Posterior cingulate gyrus (tissue), 11 donors: ENCODE measurements around the gene TAGLN3.
A peak's percentile ranks its signal among the peaks of the same experiment; 100 is the strongest.

Source experiments
- DNase-seq, 10 donors: peaks; one replicate each; pipeline versions ENCODE4 v3.0.0 to v3.0.0-alpha.2; 2020 to 2021; ENCODE audit warnings: mixed read lengths in 3 of 10
- intact Hi-C: fragments of 100-400 bp; cut with DNase I; formaldehyde crosslinking; loops from one replicate; pipeline ENCODE4 v1.15.1; 2023

The TAGLN3 gene

DNA sequence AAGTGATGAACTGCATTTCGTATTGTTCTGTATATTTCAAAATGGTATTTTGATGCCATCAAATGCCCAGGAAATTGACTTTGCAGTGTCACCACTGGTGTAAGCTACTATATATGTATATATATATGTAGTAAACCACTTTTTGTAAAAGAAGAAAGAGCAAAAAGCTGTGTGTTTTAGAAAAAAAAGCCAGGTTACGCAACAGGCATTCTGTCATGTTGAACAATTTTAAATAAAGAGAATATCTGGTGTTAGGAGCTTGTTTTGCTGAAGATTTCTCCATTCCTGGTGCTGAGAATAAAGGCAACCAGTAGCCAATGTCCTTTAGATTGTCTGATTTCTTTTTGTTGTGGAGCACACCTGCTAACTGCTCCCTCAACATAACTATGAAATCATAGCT, 23.6 kb upstream of the TAGLN3 start:
- intact Hi-C loops = no loop called here
- no peak for DNase-seq

DNA sequence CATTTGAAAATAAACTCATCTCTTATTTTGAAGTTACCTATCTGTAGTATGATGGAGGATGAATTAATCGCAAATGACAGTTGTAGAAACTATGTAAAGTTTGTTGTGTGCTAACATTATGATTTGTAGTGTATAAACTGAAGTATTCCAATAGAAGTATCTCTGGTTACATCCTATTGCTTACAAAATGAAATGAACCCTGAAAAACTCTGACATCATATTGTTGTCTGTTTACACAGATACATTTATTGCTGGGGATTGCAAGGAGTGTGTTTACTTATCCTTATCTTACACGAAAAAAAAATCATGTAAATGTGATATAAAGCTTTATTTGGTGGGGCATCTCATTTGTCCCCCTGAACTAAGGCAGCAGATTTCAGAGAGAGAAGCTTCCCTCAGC, 22.5 kb upstream of the TAGLN3 start:
- intact Hi-C loops = no loop called here

DNA sequence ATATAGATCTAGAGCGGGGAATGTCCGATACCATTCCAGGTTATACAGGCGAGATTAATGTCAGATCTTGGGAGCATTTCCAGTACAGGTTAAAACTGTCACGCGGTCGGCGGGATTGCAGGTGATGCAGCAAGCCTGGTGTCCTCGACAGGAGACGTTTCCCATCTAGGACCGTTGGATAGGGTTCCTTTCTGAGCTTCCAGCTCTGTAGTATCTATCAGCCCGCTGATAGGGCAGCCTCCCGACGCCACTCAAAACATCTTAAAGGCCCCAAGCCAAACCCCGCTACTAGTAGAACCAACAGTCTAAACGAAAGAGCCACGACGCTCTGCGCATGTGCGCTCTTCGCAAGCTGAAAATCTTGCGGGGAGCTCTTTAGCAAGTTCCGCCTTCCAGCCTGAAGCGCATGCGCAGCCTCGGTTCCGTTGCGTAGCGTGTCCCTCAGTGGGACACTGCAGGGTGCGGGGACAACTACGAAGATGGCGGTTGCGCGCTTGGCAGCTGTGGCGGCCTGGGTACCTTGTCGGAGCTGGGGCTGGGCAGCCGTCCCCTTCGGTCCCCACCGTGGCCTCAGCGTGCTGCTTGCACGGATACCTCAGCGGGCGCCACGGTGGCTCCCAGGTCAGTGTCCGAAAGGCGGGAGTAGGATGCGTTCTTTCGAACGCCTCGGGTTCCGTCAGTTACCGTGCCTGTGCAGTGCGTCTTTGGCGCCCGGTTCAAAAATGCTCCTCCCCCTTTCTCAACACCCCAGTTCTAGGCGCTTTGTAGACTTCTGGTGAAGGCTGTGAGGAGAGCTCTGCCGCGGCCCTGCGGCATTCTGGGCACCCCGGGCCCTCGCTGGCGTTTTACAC, 19.9 kb upstream of the TAGLN3 start, which contains the start of gene ABHD10:
ABHD10 (plus strand) TSS at position 444 of the 851 bp plus-strand sequence; CDS start at position 480, 36 bp downstream.
- intact Hi-C loops = no loop called here
- DNase-seq = peak; percentile 93 to 99 (median 96)

More for the DNA sequence above, 22.5 kb upstream of the TAGLN3 start:
- DNase-seq = no peak

DNA sequence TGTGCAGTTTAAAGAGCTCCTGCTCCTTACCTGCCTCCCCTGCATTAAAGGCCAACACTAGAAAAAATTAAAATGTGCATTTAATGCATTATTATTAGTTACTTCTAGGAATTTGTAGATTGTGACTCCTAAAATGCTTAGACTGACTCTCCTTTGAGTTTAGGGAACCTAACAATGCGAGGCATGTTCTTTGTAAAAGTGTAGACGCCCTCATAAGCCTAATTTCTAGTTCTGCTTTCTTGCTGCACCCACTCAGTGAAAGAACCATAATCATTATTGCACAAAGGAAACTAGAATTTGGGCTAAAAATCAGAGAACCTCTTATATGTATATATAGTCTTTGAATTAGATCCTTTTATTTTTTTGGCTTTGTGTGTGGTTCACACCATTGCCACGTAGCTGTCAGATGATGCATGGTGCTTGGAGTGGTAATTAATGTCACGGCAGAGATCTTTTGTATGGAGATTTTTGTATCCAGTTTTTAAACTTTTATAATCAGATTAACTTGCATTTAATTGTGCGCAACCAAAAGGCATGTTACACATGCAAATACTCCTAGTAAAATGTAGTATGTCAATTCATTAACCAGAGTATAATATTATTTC, 19.2 kb upstream of the TAGLN3 start:
- intact Hi-C loops = no loop called here
- no peak for DNase-seq

DNA sequence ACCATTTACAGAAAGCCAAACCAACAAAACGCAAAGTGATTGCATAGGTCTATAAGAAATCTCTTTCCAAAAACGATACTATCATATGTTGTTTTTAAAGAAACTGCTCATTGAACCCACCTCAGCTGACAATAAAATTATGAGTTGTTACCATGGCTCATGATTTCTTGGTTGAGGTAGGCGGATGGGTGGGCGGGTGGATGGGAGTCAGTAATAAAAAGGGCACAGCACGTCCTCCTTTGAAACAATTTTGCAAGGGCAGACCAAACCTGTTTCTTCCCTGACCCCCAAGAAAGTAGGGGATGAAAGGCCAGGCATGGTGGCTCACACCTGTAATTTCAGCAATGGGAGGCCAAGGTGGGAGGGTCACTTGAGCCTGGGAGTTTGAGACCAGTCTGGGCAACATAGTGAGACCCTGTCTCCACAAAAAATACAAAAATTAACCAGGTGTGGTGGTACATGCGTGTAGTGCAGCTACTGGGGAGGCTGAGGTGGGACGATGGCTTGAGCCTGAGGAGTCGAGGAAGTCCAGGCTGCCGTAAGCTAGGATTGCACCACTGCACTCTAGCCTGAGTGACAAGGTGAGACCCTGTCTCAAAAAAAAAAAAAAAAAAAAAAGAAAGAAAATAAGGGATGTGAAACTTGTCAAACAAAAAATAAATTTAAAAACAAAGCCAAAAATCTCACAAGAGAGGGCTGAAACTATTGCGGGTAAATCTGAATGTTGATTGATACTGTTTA, 17.8 kb upstream of the TAGLN3 start:
- no peak for DNase-seq
- intact Hi-C loops = no loop called here

DNA sequence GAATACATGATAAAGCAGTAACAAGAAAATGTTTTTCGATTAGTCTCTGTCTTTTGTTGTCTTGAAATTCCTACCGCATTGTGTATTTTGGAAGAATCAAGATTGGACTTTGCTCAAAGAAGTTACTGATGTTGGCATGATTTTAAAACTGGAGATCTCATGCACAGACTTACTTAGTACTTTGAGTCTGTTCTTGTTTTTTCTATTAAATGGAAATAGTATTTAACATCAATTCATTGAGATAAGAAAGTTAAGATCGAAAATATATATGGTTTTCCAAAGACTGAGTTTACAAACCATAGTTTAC, 17.3 kb upstream of the TAGLN3 start:
- intact Hi-C loops = no loop called here
- no peak for DNase-seq

DNA sequence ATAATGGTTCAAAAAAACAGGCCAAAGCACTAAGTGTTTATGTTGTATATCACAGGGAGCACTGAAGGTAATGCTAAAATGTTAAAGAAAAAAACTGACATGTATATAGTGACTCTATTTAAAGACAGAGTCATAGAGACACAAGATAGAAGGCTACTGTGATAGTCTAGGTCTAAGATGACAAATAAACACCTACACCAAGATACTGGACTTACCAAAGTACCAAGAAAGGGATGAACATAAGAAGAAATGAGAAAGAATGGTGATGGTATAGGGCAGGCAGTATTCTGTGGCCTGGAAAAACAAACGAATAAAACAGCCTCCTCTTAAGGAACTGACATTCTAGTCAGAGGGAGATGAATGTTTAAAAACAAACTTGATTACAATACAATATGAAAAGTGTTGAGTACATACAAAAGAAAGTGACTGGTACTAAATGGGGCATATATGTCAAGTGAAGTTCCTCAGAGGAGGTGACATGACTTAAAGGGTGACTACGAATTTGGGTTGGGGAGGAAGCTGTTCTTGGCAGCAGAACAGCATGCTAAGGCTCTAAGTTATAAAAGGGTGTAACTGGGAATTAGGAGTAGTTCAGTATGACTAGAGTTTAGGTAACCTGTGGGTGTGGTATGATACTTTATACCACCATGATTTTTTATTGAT, 14.0 kb upstream of the TAGLN3 start:
- intact Hi-C loops = no loop called here
- no peak for DNase-seq

DNA sequence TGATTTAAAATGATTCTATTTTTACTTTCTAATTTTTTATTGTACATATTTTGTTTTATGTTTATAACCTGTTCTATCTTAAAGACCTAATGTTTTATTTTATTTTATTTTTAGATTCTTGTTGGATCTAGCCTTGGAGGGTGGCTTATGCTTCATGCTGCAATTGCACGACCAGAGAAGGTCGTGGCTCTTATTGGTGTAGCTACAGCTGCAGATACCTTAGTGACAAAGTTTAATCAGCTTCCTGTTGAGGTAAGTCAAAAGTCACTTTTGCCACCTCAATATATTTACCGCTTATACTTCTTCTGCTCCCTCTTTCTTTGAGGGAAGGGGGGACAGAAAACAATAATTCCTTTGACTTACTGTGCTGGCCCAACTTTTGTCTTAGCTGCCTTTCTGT, 11.9 kb upstream of the TAGLN3 start:
- no peak for DNase-seq
- intact Hi-C loops = no loop called here

DNA sequence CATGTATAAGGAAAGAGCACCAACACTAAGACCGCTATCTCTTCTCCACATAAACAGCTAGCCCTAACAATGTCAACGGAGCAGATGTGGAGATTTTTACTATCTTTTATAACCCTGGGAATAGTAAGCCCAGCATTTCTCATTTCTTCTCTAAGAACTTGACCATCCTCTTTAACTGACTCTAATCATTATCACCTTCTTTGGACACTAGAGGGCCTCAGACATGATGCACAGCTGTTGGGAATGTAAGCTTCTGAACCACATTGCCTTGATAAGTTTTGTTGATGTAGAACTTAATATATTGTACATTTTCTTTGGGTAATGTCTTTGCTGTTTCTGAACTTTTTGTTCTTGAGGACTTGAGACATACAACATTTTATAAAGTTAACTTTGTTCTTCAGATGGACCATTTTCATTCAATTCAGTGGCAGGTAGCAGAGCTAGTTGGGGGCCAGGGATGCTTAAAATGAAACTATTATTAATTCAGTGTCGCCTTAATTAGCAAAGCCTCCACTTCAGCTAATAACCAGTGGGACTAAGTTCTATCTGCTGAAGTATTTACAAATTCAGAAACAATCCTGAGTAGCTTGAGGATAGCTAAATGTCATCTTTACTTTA, 9.6 kb upstream of the TAGLN3 start:
- intact Hi-C loops = loop anchor here (2.0 kb wide), 1 partner anchor 54 kb away; no protein-coding TSS in a partner anchor
- no peak for DNase-seq

DNA sequence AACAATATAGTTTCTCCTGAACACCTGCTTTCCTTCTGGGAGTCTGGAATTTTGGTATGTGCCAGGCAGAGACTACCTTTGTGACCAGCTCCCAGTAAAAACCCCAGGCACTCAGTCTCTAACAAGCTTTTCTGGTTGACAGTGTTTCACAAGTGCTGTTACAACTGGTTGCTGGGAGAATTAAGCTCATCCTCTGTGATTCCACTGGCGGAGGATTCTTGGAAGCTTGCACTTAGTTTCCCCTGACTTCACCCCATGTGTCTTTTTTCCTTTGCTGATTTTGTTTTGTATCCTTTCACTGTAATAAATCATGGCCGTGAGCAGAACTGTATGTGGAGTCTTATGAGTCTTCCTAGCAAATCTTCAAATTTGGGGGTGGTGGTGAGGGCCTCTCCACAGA, 5.7 kb upstream of the TAGLN3 start:
- intact Hi-C loops = no loop called here
- DNase-seq = no peak

DNA sequence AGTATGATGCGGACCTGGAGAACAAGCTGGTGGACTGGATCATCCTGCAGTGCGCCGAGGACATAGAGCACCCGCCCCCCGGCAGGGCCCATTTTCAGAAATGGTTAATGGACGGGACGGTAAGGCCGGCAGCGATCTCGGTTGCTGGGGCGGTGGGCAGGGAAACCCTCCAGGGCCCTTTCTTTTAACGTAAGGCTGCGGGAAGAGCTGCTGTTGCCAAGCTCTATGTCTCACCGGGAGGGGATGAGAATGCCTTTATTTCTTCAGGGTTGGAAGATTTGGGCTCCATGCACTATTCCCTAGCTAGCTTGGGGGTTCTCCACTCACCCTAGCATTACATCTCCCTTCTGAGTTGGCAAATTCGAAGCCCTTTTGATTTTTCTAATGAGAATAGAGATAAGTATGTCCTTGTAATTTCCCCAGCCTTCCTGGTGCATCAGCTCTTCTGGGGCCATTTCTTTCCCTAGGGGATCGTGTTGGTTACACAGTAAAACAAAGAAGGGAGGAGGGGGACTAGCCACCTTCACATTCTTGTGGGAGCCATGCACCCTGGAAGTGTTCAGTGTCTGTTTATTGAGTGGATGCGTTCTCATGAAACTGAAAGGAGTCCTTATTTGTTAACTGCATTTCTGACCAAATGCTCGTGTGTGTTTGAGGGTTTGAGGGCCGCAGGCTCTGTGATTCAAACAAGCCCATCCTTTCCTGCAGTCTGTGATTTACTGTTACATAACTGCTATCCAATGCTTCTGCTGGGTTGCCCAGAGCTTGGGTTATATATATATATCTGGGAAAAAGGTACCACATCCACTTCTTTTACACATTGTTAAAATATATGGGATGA, 982 bp downstream of the TAGLN3 start:
- peak in 2 of 10 donors; percentile 32 to 77 for DNase-seq

DNA sequence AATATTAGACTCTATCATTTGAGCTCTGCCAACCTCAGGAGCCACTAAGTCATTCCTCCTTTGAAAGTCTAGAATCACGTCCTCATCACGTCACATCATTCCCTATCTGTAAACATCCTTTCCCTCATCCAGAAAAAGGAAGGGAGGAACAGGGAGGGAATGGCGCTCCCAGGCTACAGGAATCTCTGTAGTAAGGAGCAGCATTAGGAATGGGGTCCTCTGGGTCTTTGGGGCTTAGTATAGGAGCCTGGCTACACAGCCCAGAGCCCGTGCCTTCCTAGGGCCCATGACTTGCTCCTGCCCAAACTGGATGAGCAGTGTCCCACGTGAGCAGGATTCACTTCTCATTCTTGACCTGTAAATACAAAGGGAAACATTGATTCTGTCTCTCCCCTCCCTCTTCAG, 1.6 kb downstream of the TAGLN3 start:
- intact Hi-C loops = no loop called here
- DNase-seq = peak in 2 of 10 donors; percentile 49 to 76

More for the DNA sequence above, 982 bp downstream of the TAGLN3 start:
- intact Hi-C loops = no loop called here

DNA sequence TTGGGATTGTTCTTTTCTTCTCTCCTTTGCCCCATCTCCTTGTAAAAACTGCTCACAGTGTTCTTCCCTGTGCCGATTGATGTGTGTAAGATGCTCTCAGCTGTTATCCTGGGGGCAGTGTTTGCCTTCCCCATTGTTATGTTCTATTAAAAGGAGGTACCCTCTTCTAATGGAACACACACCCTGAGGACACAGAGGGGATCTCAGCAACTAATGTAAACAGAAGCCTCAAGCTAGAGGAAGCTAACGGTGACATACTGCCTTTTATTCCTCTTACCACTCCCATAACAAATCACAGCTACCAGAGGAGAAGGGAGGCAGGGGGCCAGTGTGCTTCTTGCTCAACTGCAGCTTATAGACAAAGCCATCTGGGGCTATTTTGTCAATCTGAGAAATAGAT, 2.2 kb downstream of the TAGLN3 start:
- peak in 1 of 10 donors; percentile 27 for DNase-seq

DNA sequence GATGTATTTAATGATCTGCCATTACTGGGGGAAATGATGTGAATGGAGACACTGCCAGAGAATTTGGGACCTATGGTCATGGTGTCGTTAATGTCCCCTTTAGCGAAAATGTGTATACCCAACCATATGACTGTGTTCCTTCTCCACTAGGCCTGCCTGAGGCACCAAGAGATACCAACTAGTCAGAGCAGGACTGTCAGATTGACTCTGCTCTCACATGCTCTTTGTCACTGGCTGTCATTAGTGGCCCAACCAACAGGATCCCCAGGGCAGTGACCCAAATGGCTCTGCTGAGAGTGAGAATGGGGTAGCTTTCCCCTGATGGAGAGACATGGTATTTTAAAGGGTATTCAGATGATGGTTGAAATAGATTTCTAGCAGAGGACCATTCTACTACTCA, 2.8 kb downstream of the TAGLN3 start:
- intact Hi-C loops = no loop called here
- DNase-seq = peak in 1 of 10 donors; percentile 52

More for the DNA sequence above, 2.2 kb downstream of the TAGLN3 start:
- intact Hi-C loops = no loop called here

DNA sequence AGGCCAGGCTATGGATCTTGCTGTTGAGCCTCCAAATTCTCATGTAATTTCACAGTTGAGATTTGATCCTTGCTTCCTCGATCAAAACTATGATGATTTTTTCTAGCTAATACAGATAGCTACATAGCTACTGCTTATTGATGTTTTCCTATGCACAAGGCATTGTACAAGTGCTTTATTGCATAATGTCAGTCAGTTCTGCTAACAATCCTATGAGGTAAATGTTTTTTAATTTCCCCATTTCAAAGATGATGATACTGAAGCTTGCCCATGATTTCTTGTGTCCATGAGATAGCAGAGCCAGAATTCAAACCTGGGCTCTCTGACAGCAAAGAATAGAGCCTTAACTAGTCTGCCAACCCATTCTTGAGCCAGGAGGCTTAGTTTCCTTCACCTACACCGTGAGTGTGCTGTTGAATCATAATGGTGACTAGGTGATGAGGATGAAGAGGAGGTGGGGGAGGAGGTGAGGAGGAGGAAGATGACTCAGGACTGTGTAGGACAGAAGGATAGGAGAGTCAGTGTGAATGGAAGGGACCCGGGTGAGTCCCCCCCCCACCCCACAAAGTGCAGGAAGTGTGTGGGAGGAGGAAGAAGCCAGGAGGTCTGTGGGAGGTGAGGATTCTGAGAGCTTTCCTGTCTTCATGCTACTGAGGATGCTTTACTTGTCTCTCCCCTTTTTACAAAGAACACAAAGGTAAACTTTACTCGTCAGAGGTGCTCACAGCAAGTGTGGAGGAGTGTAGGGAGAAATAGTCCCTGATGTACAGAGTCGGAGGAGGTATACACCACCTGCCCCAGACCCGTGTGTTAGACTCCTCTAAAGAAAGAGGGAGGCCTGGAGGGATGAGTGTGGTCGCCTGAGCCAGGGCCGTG, 3.6 kb downstream of the TAGLN3 start:
- peak in 2 of 10 donors; percentile 19 to 33 for DNase-seq

DNA sequence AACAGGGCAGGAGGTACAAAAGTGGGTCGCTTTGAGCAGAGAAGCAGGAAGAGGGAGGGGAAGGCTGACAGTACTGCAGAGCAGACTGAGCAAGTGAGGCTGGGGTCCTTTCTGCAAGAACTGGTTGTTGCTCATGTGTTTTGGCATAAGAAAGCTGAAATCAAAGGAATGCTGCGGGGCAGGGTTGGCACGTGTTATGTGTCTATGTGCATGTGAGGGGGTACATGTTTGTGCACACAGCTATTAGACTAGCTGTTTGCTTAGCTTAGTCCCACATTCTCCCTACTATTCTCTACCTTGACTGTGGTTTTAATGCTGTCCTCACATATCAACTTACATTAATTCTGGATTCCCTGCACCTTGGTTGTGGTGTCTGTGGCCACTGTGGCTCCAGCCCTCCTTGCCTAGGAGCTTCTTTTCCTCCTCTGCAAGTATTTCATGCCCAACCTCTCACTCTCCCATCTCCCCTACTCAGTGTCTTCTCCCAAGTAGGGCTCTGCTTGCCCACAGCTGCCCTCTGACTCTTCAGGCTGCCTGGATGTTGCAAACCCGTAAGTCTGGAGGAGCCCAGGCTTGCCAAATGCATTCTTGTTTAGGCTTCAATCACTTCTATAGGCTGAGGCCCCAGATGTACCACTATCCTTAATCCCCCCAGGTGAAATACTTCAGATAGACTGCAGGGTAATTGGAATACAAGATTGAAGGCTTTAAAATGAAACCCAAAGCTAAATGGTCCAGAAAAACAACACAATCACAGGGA, 4.8 kb downstream of the TAGLN3 start:
- DNase-seq = no peak
- intact Hi-C loops = no loop called here

More for the DNA sequence above, 3.6 kb downstream of the TAGLN3 start:
- intact Hi-C loops = no loop called here

DNA sequence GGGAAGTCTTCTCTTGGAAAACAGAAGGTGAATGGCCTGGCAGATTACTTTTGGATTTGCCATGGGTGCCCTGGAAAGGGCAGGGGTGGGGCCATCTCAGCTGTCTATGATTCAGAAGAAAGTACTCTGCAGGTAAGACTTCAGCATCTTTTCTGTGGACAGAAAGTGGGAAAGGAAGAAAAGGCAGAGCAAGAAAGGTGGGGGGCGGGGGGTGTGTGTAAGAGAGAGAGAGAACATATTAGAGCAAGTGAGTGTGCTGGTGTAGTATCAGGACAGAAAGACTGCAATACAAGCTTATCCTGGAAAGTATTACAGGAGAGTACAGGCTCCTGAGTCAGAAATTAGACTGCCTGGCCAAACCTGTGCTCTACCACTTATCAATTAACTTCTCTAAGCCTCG, 5.5 kb downstream of the TAGLN3 start:
- intact Hi-C loops = no loop called here
- no peak for DNase-seq

DNA sequence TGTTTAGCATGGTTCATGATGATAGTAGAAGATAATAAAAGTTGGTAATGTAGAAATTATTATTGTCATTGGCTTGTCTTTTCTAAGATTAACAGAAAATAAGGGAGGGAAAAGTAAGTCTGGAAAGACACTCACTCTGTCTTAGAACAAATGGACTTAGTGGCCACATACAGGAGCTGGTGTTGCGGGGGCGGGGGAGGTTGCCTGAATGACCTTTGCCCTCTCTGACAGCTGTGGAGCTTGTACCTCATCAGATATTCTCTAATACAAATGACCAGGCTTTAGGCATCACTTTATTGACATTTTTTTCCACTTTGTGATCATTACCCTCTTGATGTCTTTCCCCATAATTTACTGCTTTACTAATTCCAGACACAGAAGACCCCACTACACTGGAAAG, 5.9 kb downstream of the TAGLN3 start:
- intact Hi-C loops = no loop called here

More for the DNA sequence above, 5.9 kb downstream of the TAGLN3 start:
- no peak for DNase-seq
